ENCODE measurements around the gene SLC6A18.

Gene SLC6A18

GRCh38 chr5:1186351-1187233 lies 38.6 kb upstream of the SLC6A18 start:
- Histone ChIP-seq H3K27ac (ENCODE audit: low read length) (no peak overlapping the region), H3K9me3 (replicated peaks; ENCODE audit: insufficient read depth, low read length) (no peaks in the 10 kb centered on the region), H3K9me2 (replicated peaks; ENCODE audit: insufficient read depth, low read length) (no peaks in the 10 kb centered on the region), H3K79me2 (ENCODE audit: low read length) (no peaks in the 10 kb centered on the region), H3K9ac (ENCODE audit: low read length) (no peak overlapping the region), H3K27me3 (replicated peaks; ENCODE audit: insufficient read depth, low read length) (peaks cover 9% of the 10 kb centered on the region), H3K4me1 (ENCODE audit: low read length) (no peaks in the 10 kb centered on the region), H3K36me3 (replicated peaks; ENCODE audit: insufficient read depth, low read length) (no peaks in the 10 kb centered on the region), H3K4me3 (ENCODE audit: low read length) (no peak overlapping the region), H3K4me2 (ENCODE audit: low read depth, low read length) (no peak overlapping the region), H4K20me1 (ENCODE audit: insufficient read depth, low read length) (no peaks in the 10 kb centered on the region), H2AFZ (ENCODE audit: low read length) (no peak overlapping the region), H3F3A (ENCODE audit: insufficient read depth, low read length) (no peaks in the 10 kb centered on the region)
- DNase-seq = no peak
- TF ChIP-seq EZH2phosphoT487 (IDR thresholded peaks at IDR 0.05; ENCODE audit: low read length) (no peak), EZH2 (optimal IDR thresholded peaks at IDR 0.05; ENCODE audit: low read depth, low read length) (no peak), CTCF (IDR thresholded peaks at IDR 0.05; ENCODE audit: low read length) (no peak)

- H3K27ac ChIP-seq (ENCODE audit: low read length) = no peak overlapping the region
- no peak overlapping the region for H3K9ac ChIP-seq (ENCODE audit: low read length)
- no peaks in the 10 kb centered on the region for H3K9me2 ChIP-seq (replicated peaks; ENCODE audit: insufficient read depth, low read length)
- no peak overlapping the region for H3K4me3 ChIP-seq (ENCODE audit: low read length)
- no peaks in the 10 kb centered on the region for H3K36me3 ChIP-seq (replicated peaks; ENCODE audit: insufficient read depth, low read length)
- no peaks in the 10 kb centered on the region for H3K79me2 ChIP-seq (ENCODE audit: low read length)
- DNase-seq = no peak
- no peaks in the 10 kb centered on the region for H4K20me1 ChIP-seq (ENCODE audit: insufficient read depth, low read length)
- no peaks in the 10 kb centered on the region for H3K4me1 ChIP-seq (ENCODE audit: low read length)
- no peaks in the 10 kb centered on the region for H3F3A ChIP-seq (ENCODE audit: insufficient read depth, low read length)
- no peaks in the 10 kb centered on the region for H3K9me3 ChIP-seq (replicated peaks; ENCODE audit: insufficient read depth, low read length)
- TF ChIP-seq CTCF (IDR thresholded peaks at IDR 0.05; ENCODE audit: low read length) (no peak), EZH2phosphoT487 (IDR thresholded peaks at IDR 0.05; ENCODE audit: low read length) (no peak), EZH2 (optimal IDR thresholded peaks at IDR 0.05; ENCODE audit: low read depth, low read length) (no peak)
- H3K4me2 ChIP-seq (ENCODE audit: low read depth, low read length) = no peak overlapping the region
- peaks cover 9% of the 10 kb centered on the region for H3K27me3 ChIP-seq (replicated peaks; ENCODE audit: insufficient read depth, low read length)
- H2AFZ ChIP-seq (ENCODE audit: low read length) = no peak overlapping the region
Observed at GRCh38 chr5:1187234-1187949, 37.8 kb upstream of the SLC6A18 start.

- H3K4me1 ChIP-seq (ENCODE audit: low read length) = no peaks in the 10 kb centered on the region
- no peaks in the 10 kb centered on the region for H3K79me2 ChIP-seq (ENCODE audit: low read length)
- TF ChIP-seq EZH2 (optimal IDR thresholded peaks at IDR 0.05; ENCODE audit: low read depth, low read length) = no peak
- TF ChIP-seq EZH2phosphoT487 (IDR thresholded peaks at IDR 0.05; ENCODE audit: low read length) = no peak
- TF ChIP-seq CTCF (IDR thresholded peaks at IDR 0.05; ENCODE audit: low read length) = no peak
- no peaks in the 10 kb centered on the region for H3K36me3 ChIP-seq (replicated peaks; ENCODE audit: insufficient read depth, low read length)
- H3K27me3 ChIP-seq (replicated peaks; ENCODE audit: insufficient read depth, low read length) = peaks cover 11% of the 10 kb centered on the region
- H3K9ac ChIP-seq (ENCODE audit: low read length) = no peak overlapping the region
- no peak overlapping the region for H2AFZ ChIP-seq (ENCODE audit: low read length)
- no peaks in the 10 kb centered on the region for H3K9me2 ChIP-seq (replicated peaks; ENCODE audit: insufficient read depth, low read length)
- H3K4me3 ChIP-seq (ENCODE audit: low read length) = no peak overlapping the region
- DNase-seq = no peak
- H3K4me2 ChIP-seq (ENCODE audit: low read depth, low read length) = no peak overlapping the region
- H4K20me1 ChIP-seq (ENCODE audit: insufficient read depth, low read length) = no peaks in the 10 kb centered on the region
- H3K9me3 ChIP-seq (replicated peaks; ENCODE audit: insufficient read depth, low read length) = no peaks in the 10 kb centered on the region
- no peak overlapping the region for H3K27ac ChIP-seq (ENCODE audit: low read length)
- H3F3A ChIP-seq (ENCODE audit: insufficient read depth, low read length) = no peaks in the 10 kb centered on the region
Observed at GRCh38 chr5:1187950-1188334, 37.2 kb upstream of the SLC6A18 start.
